Mesendoderm (in vitro differentiated cells): ENCODE data around the gene PCYOX1L.

Experiments
- DNase-seq: peaks from one replicate; pipeline ENCODE4 v3.0.0; 2013
- H2AK5ac ChIP-seq: 2 replicates; pipeline ENCODE4 v1.6.1; 2013; ENCODE audit warnings: low read length, inconsistent platforms
- H2BK120ac ChIP-seq: 2 replicates; pipeline ENCODE4 v1.6.1; 2013; ENCODE audit warnings: low read depth, mild to moderate bottlenecking, low read length, moderate library complexity, mixed read lengths
- H2BK15ac ChIP-seq: replicated peaks from 2 replicates; pipeline ENCODE4 v1.6.1; 2013; ENCODE audit warnings: low read depth, mild to moderate bottlenecking, moderate library complexity
- H2BK5ac ChIP-seq: 2 replicates; pipeline ENCODE4 v1.6.1; 2013; ENCODE audit warnings: low read length, inconsistent platforms
- H3K18ac ChIP-seq: 2 replicates; pipeline ENCODE4 v1.6.1; 2013; ENCODE audit warnings: mild to moderate bottlenecking, low read length, mixed read lengths
- H3K23ac ChIP-seq: one replicate; pipeline ENCODE4 v1.6.1; 2013; ENCODE audit warnings: low read length
- H3K27ac ChIP-seq: 2 replicates; pipeline ENCODE4 v1.5.1; 2013; ENCODE audit warnings: low read depth, mild to moderate bottlenecking, inconsistent platforms, low read length, moderate library complexity
- H3K27me3 ChIP-seq: 2 replicates; pipeline ENCODE4 v1.6.1; 2013; ENCODE audit warnings: low read length, control low read depth, mild to moderate bottlenecking, inconsistent platforms; ENCODE audit not compliant: insufficient read depth, poor library complexity
- H3K36me3 ChIP-seq: 2 replicates; pipeline ENCODE4 v1.6.1; 2013; ENCODE audit warnings: low read length, inconsistent platforms; ENCODE audit not compliant: control insufficient read depth, insufficient read depth
- H3K4ac ChIP-seq: one replicate; pipeline ENCODE4 v1.6.1; 2013; ENCODE audit warnings: low read depth, mild to moderate bottlenecking, low read length, moderate library complexity
- H3K4me1 ChIP-seq: 2 replicates; pipeline ENCODE4 v1.6.1; 2013; ENCODE audit warnings: low read depth, low read length, inconsistent platforms; ENCODE audit not compliant: control insufficient read depth
- H3K4me2 ChIP-seq: 2 replicates; pipeline ENCODE4 v1.6.1; 2013; ENCODE audit warnings: low read length
- H3K4me3 ChIP-seq: 2 replicates; pipeline ENCODE4 v1.5.1; 2013; ENCODE audit warnings: mild to moderate bottlenecking, low read length
- H3K56ac ChIP-seq: one replicate; pipeline ENCODE4 v1.6.1; 2013; ENCODE audit warnings: low read length
- H3K79me1 ChIP-seq: 2 replicates; pipeline ENCODE4 v1.6.1; 2013; ENCODE audit warnings: low read length, inconsistent platforms
- H3K79me2 ChIP-seq: 2 replicates; pipeline ENCODE4 v1.6.1; 2013; ENCODE audit warnings: mild to moderate bottlenecking, low read length; ENCODE audit not compliant: control insufficient read depth, insufficient read depth
- H3K9ac ChIP-seq: 2 replicates; pipeline ENCODE4 v1.6.1; 2013; ENCODE audit warnings: low read length, inconsistent platforms
- H4K5ac ChIP-seq: one replicate; pipeline ENCODE4 v1.6.1; 2013; ENCODE audit warnings: low read length
- H4K8ac ChIP-seq: one replicate; pipeline ENCODE4 v1.6.1; 2013; ENCODE audit warnings: low read depth, mild to moderate bottlenecking, control low read depth, low read length, moderate library complexity
- WGBS: extraction: QIAGEN DNeasy Blood & Tissue Kit; methylation state at CpG from one replicate; pipeline ENCODE4 v1.1.7; 2013; ENCODE audit warnings: low lambda C conversion rate, missing lambda C conversion rate; ENCODE audit not compliant: insufficient coverage; ENCODE audit errors: extremely low coverage; 5-methylcytosine and 5-hydroxymethylcytosine counted together

Gene PCYOX1L

DNA sequence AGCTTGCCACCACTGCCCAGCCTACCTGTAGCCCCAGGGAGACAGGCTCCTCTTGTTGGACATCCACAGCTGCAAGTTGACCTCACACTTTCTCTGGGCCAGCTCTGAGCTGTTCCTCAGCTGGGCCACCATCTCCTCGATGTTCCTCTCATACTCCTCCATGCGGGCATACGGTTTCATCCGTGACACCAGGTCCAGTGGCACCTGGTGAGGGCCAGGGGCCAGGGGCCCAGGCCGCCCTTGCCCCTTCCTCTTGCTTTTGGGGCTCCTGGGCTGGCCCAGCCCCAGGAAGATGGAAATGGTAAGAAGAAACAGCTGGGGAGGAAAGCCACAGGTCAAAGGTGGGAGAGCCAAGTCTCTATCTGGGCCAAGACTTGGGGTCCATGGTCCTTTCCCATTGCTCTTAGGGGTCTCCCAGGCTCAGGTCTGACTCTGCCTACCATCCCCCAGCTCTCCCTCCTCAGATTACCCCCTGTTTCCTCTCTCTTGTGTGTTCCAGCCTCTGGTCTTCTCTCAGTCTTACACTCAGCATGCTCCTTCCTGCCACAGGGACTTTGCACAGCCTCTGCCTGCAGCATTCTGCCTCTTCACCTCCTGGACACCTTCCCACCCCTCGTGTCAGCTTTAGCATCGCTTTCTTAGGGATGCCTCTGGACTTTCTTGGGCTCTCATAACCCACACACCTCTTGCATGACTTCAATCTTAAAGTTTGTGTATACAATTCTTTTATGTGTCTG lies 19.0 kb downstream of the PCYOX1L start:
- Histone ChIP-seq H3K4me2 (no peak overlapping the region), H3K23ac (no peak overlapping the region), H3K4me3 (no peak overlapping the region), H3K4ac (no peak overlapping the region), H3K79me2 (no peaks in the 10 kb centered on the region), H2BK15ac (no peak overlapping the region), H3K27me3 (no peaks in the 10 kb centered on the region), H2BK5ac (no peak overlapping the region), H3K18ac (no peak overlapping the region), H3K79me1 (no peaks in the 10 kb centered on the region), H3K56ac (no peak overlapping the region), H3K27ac (no peak overlapping the region), H4K5ac (no peak overlapping the region), H3K36me3 (no peaks in the 10 kb centered on the region), H2BK120ac (no peak overlapping the region), H4K8ac (no peak overlapping the region), H3K9ac (no peak overlapping the region), H3K4me1 (no peaks in the 10 kb centered on the region), H2AK5ac (no peak overlapping the region)
- no CpG with 5 or more reads among the region's 7 CpGs for WGBS
- DNase-seq = no peak

DNA sequence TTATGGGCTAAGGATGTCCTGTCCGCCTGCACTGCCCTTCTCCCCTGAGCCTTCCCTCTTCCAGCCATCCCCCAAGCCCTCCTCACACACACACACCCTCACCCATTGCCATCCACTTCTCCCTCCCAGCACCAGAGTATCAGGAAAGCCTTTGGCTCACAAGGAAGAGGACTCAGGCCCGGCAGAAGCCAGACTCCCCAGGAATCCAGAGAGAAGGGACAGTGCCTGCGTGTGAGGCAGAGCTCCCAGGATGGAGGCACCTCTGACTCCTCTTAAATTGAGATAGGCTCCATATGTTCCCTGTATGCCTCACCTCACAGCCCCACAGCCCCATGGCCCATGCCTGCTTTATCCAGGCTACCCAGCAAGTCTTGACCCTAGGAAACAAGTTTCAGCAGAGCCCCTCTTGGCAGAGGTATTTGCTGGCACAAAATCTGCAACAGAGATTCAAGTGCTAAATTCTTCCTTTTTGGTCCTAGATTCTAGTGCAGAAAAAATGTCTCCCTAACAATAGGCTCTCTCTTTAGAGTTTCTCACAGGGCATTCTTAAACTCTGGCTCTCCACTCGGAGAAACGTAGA lies 20.5 kb downstream of the PCYOX1L start:
- Histone ChIP-seq H3K9ac (no peak overlapping the region), H3K4me3 (no peak overlapping the region), H3K79me2 (no peaks in the 10 kb centered on the region), H3K18ac (no peak overlapping the region), H3K27ac (no peak overlapping the region), H4K5ac (no peak overlapping the region), H3K79me1 (no peaks in the 10 kb centered on the region), H2AK5ac (no peak overlapping the region), H3K4ac (no peak overlapping the region), H3K36me3 (no peaks in the 10 kb centered on the region), H2BK5ac (no peak overlapping the region), H2BK15ac (no peak overlapping the region), H3K23ac (no peak overlapping the region), H4K8ac (no peak overlapping the region), H2BK120ac (no peak overlapping the region), H3K27me3 (no peaks in the 10 kb centered on the region), H3K4me1 (no peaks in the 10 kb centered on the region), H3K4me2 (no peak overlapping the region), H3K56ac (no peak overlapping the region)
- DNase-seq = no peak
- no CpG with 5 or more reads among the region's 5 CpGs for WGBS

DNA sequence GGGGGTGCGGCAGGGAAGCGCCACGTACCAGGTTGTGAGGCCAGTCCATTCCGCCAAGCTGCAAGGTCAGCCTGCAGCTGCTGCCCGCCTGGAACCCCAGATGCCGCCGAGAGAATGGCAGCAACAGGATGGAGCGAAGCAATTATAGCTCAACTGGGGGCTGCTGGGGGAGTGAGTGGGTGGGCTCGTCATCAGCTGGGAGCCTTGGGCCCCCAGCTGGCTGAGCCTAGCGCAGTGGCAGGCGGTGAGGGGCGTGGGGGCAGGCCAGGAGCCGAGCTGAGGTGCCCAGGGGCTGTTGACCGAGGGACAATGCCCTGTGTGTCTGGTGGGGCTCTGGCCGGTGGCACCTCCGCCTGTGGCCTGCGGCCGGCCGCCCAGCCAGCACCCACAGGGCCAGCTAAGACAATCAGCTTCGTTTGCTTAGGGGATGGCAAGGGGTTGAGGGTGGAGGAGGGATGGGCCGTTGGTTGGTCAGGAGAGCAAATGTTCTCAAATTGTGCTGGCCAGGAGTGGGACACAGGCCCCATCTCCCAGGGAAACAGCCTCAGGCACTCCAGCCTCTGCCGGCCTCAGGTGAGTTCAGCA lies 21.4 kb downstream of the PCYOX1L start, which contains the start of gene IL17B:
Gene IL17B, minus strand, starts transcription at position 116 of the 585 bp plus-strand sequence. Its CDS starts 67 bp downstream, at position 49.
- no peaks in the 10 kb centered on the region for H3K79me1 ChIP-seq
- no peak for DNase-seq
- no peaks in the 10 kb centered on the region for H3K79me2 ChIP-seq
- no peaks in the 10 kb centered on the region for H3K36me3 ChIP-seq
- H3K9ac ChIP-seq = no peak within 1 kb of the TSS
- no peak within 1 kb of the TSS for H3K23ac ChIP-seq
- H3K4ac ChIP-seq = no peak within 1 kb of the TSS
- no peak within 1 kb of the TSS for H4K8ac ChIP-seq
- WGBS = no CpG with 5 or more reads among the region's 22 CpGs
- no peak within 1 kb of the TSS for H2BK120ac ChIP-seq
- no peak within 1 kb of the TSS for H3K56ac ChIP-seq
- no peak within 1 kb of the TSS for H2BK15ac ChIP-seq
- no peak within 1 kb of the TSS for H2BK5ac ChIP-seq
- no peaks in the 10 kb centered on the region for H3K27me3 ChIP-seq
- no peak within 1 kb of the TSS for H3K4me3 ChIP-seq
- no peak within 1 kb of the TSS for H3K27ac ChIP-seq
- no peak within 1 kb of the TSS for H3K18ac ChIP-seq
- H2AK5ac ChIP-seq = no peak within 1 kb of the TSS
- no peaks in the 10 kb centered on the region for H3K4me1 ChIP-seq
- H4K5ac ChIP-seq = no peak within 1 kb of the TSS
- H3K4me2 ChIP-seq = no peak within 1 kb of the TSS

DNA sequence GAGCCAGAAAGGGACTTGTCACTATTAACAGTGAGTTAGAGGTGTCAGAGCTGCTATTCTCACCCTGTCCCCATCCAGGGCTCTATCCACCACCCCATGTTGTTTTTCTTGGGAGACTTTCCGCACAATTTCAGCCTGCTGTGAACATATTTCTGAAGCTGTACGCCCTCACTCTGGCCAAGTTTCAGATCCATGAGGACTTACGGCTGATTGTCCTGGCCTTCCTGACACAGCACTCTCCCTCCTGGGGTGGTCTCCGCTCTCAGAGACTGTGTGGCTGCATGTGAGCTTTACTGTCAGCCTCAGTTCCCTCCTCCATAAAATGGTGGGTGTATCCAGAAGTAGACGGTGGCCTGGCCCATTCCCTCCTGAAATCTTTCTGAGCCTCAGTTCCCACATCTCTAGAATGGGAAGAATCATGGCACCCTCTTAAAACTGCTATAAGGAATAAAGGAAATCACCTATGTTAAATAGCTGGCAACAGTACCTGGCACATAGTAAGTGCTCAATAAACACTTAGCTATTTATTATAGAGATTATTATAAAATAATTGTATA lies 22.1 kb downstream of the PCYOX1L start:
- Histone ChIP-seq H3K79me1 (no peaks in the 10 kb centered on the region), H3K4me2 (no peak overlapping the region), H2BK5ac (no peak overlapping the region), H3K27ac (no peak overlapping the region), H3K36me3 (no peaks in the 10 kb centered on the region), H3K27me3 (no peaks in the 10 kb centered on the region), H3K18ac (no peak overlapping the region), H2AK5ac (no peak overlapping the region), H3K9ac (no peak overlapping the region), H4K5ac (no peak overlapping the region), H3K4me3 (no peak overlapping the region), H3K4ac (no peak overlapping the region), H3K56ac (no peak overlapping the region), H3K79me2 (no peaks in the 10 kb centered on the region), H3K4me1 (no peaks in the 10 kb centered on the region), H2BK120ac (no peak overlapping the region), H2BK15ac (no peak overlapping the region), H4K8ac (no peak overlapping the region), H3K23ac (no peak overlapping the region)
- no peak for DNase-seq
- WGBS = no CpG with 5 or more reads among the region's 5 CpGs

DNA sequence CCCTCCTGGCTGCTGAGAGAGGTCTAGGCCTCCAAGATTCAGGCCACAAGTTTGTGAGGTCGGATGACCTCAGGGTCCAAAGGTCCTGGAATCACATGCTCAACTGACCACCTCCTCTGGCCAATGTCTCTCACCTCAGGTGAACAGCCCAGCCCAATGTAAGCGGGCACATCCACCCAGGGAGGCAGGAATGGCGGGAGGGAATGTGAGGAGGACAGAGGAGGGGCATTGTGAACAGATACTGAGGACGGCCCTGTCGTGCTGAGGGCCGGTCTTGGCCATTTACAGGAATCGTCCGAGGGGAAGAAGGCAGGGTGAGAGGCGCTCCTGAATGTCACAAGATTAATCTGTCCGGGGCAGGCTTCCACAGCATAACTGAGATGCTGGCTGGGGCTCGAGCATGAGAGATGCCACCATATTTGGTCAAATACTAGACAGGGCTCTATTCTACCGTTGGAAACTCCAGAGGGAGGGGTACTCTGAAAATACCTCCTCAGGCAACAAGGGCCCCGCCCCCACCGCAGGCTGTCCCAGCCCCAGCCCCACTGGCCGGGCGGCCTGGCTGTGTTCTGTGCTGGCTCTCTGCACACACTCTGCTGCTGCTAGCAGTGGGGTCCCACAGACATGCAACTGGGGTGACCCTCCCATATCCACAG lies 22.7 kb downstream of the PCYOX1L start:
- H2AK5ac ChIP-seq = no peak overlapping the region

More for the DNA sequence above, 22.7 kb downstream of the PCYOX1L start:
- no peak overlapping the region for H2BK5ac ChIP-seq
- DNase-seq = no peak
- no peak overlapping the region for H3K23ac ChIP-seq
- no peak overlapping the region for H4K8ac ChIP-seq
- no peaks in the 10 kb centered on the region for H3K79me1 ChIP-seq
- no peaks in the 10 kb centered on the region for H3K4me1 ChIP-seq
- no peak overlapping the region for H3K4me2 ChIP-seq
- no peak overlapping the region for H3K18ac ChIP-seq
- no peak overlapping the region for H3K9ac ChIP-seq
- no peak overlapping the region for H3K27ac ChIP-seq
- no peak overlapping the region for H4K5ac ChIP-seq
- no peaks in the 10 kb centered on the region for H3K27me3 ChIP-seq
- no peaks in the 10 kb centered on the region for H3K79me2 ChIP-seq
- H3K56ac ChIP-seq = no peak overlapping the region
- WGBS = no CpG with 5 or more reads among the region's 16 CpGs
- H2BK120ac ChIP-seq = no peak overlapping the region
- H3K36me3 ChIP-seq = no peaks in the 10 kb centered on the region
- H3K4me3 ChIP-seq = no peak overlapping the region
- no peak overlapping the region for H3K4ac ChIP-seq
- no peak overlapping the region for H2BK15ac ChIP-seq
